GM23338 (cell line): Measurements from ENCODE around the gene SMAD3. TPM values are rescaled to one million over a fixed set of nuclear protein-coding genes. Genes with fewer than 3 reads are reported as not detected.
A peak's percentile ranks its signal among the peaks of the same experiment; 100 is the strongest.

Experiments
- ATAC-seq: fragments of 200-7000 bp; cut with Tn5 transposase; 3 replicates; pipeline ENCODE4 v1.9.1; 2020
- DNase-seq: peaks from one replicate; pipeline ENCODE4 v3.0.0-alpha.2; 2015; ENCODE audit warnings: low spot score
- H2AFZ ChIP-seq: fragments of 200-600 bp; sonication (generic); 2 replicates; pipeline ENCODE4 v1.8.0; 2016; ENCODE audit warnings: antibody characterized with exemption, mild to moderate bottlenecking, moderate library complexity
- H3F3A ChIP-seq: fragments of 200-600 bp; sonication (generic); replicated peaks from 2 replicates; pipeline ENCODE4 v1.8.0; 2017; ENCODE audit warnings: antibody characterized with exemption, mixed run types, low read depth
- H3K27ac ChIP-seq: fragments of 200-600 bp; sonication (generic); 2 replicates; pipeline ENCODE4 v1.6.1; 2016; ENCODE audit warnings: low read depth
- H3K27me3 ChIP-seq: fragments of 200-600 bp; sonication (generic); 2 replicates; pipeline ENCODE4 v1.8.0; 2016; ENCODE audit warnings: mild to moderate bottlenecking, mixed run types, moderate library complexity; ENCODE audit not compliant: insufficient read depth
- H3K36me3 ChIP-seq: fragments of 200-600 bp; sonication (generic); 2 replicates; pipeline ENCODE4 v1.8.0; 2016; ENCODE audit warnings: mild to moderate bottlenecking; ENCODE audit not compliant: insufficient read depth
- H3K4me1 ChIP-seq: fragments of 200-600 bp; sonication (generic); 2 replicates; pipeline ENCODE4 v1.8.0; 2016; ENCODE audit warnings: mild to moderate bottlenecking, moderate library complexity; ENCODE audit not compliant: insufficient read depth
- H3K4me2 ChIP-seq: fragments of 200-600 bp; sonication (generic); 2 replicates; pipeline ENCODE4 v1.7.1; 2017; ENCODE audit warnings: mixed run types
- H3K4me3 ChIP-seq: fragments of 200-600 bp; sonication (generic); 2 replicates; pipeline ENCODE4 v1.6.1; 2016; ENCODE audit warnings: mixed run types
- H3K79me2 ChIP-seq: fragments of 200-600 bp; sonication (generic); replicated peaks from 2 replicates; pipeline ENCODE4 v1.8.0; 2017; ENCODE audit warnings: mild to moderate bottlenecking; ENCODE audit not compliant: insufficient read depth
- H3K9me2 ChIP-seq: fragments of 200-600 bp; sonication (generic); 2 replicates; pipeline ENCODE4 v1.8.0; 2017; ENCODE audit not compliant: insufficient read depth
- H4K20me1 ChIP-seq: fragments of 200-600 bp; sonication (generic); replicated peaks from 2 replicates; pipeline ENCODE4 v1.8.0; 2017; ENCODE audit warnings: mild to moderate bottlenecking; ENCODE audit not compliant: insufficient read depth
- H3K27ac Mint-ChIP-seq: 2 replicates; pipeline ENCODE4 v1.8.0; 2020; ENCODE audit warnings: inconsistent platforms, mild to moderate bottlenecking, moderate library complexity, mixed read lengths
- H3K27me3 Mint-ChIP-seq: 3 replicates; pipeline ENCODE4 v1.8.0; 2022; ENCODE audit warnings: low read depth, mild to moderate bottlenecking, moderate library complexity, mixed read lengths, inconsistent platforms; ENCODE audit not compliant: insufficient read depth, poor library complexity
- H3K36me3 Mint-ChIP-seq: 3 replicates; pipeline ENCODE4 v1.8.0; 2021; ENCODE audit warnings: low read depth, mild to moderate bottlenecking, inconsistent platforms, moderate library complexity, mixed read lengths
- H3K4me1 Mint-ChIP-seq: 3 replicates; pipeline ENCODE4 v1.8.0; 2020; ENCODE audit warnings: mild to moderate bottlenecking, inconsistent platforms, mixed read lengths
- H3K4me3 Mint-ChIP-seq: 3 replicates; pipeline ENCODE4 v1.8.0; 2021; ENCODE audit warnings: moderate library complexity, mild to moderate bottlenecking, inconsistent platforms, mixed read lengths
- H3K9me3 Mint-ChIP-seq: 3 replicates; pipeline ENCODE4 v1.8.0; 2020; ENCODE audit warnings: moderate library complexity, mild to moderate bottlenecking, inconsistent platforms, mixed read lengths
- CREB1 ChIP-seq: fragments of 250-450 bp; sonication (Bioruptor Pico); IDR thresholded peaks from 2 replicates; pipeline ENCODE4 v1.5.0; 2020; ENCODE audit warnings: low read depth, mild to moderate bottlenecking, moderate library complexity
- EZH2 ChIP-seq: fragments of 200-600 bp; sonication (generic); IDR thresholded peaks from one replicate; pipeline ENCODE4 v1.8.0; 2017; ENCODE audit warnings: antibody characterized with exemption, mild to moderate bottlenecking, low read depth; ENCODE audit not compliant: unreplicated experiment
- EZH2phosphoT487 ChIP-seq: fragments of 200-600 bp; sonication (generic); IDR thresholded peaks from one replicate; pipeline ENCODE4 v1.8.1; 2018; ENCODE audit warnings: antibody characterized with exemption; ENCODE audit not compliant: unreplicated experiment
- JUNB ChIP-seq: IDR thresholded peaks from one replicate; pipeline ENCODE4 v1.6.1; 2016; ENCODE audit warnings: antibody characterized with exemption; ENCODE audit not compliant: unreplicated experiment
- NANOG ChIP-seq: IDR thresholded peaks from 2 replicates; pipeline ENCODE4 v1.6.1; 2016; ENCODE audit warnings: antibody characterized with exemption, borderline replicate concordance
- POLR2AphosphoS5 ChIP-seq: IDR thresholded peaks from 2 replicates; pipeline ENCODE4 v1.6.1; 2016; ENCODE audit warnings: antibody characterized with exemption, low read depth
- REST ChIP-seq: IDR thresholded peaks from one replicate; pipeline ENCODE4 v1.6.1; 2018; ENCODE audit warnings: antibody characterized with exemption; ENCODE audit not compliant: unreplicated experiment
- STAT1 ChIP-seq: IDR thresholded peaks from one replicate; pipeline ENCODE4 v1.6.1; 2016; ENCODE audit warnings: antibody characterized with exemption; ENCODE audit not compliant: unreplicated experiment
- ZNF114 ChIP-seq: fragments of 250-450 bp; sonication (Bioruptor Pico); IDR thresholded peaks from 2 replicates; pipeline ENCODE4 v1.5.0; 2020; ENCODE audit warnings: mild to moderate bottlenecking, moderate library complexity
- ZNF331 ChIP-seq: fragments of 250-450 bp; sonication (Bioruptor Pico); IDR thresholded peaks from 2 replicates; pipeline ENCODE4 v1.5.0; 2020; ENCODE audit warnings: low read depth, mild to moderate bottlenecking, moderate library complexity
- ZNF462 ChIP-seq: fragments of 250-450 bp; sonication (Bioruptor Pico); IDR thresholded peaks from 2 replicates; pipeline ENCODE4 v1.5.0; 2020; ENCODE audit warnings: mild to moderate bottlenecking, moderate library complexity
- polyA plus RNA-seq: library from polyadenylated mRNA; unstranded; fragments of >200 nt; fragmentation: Nextera tagmentation; extraction: Ambion mirVana; gene quantifications from 2 replicates; pipeline ENCODE4 v1.2.1, GENCODE V29; 2016
- total RNA-seq: library from RNA; depleted of rRNA; stranded (reverse); fragments of >200 nt; shearing (Covaris generic); gene quantifications from 2 replicates; pipeline ENCODE4 v1.2.3, GENCODE V29; 2014
- TF ChIP-seq, protein P1 (sequence below): IDR thresholded peaks from 2 replicates; pipeline ENCODE4 v1.6.1; 2016; ENCODE audit warnings: antibody characterized with exemption
- TF ChIP-seq, protein P2 (sequence below), 2 experiments: fragments of 200-600 bp in 1 of 2; sonication (generic) in 1 of 2; conservative IDR thresholded peaks; 2 replicates each; pipeline versions ENCODE4 v1.5.1 to v1.6.1; 2016 to 2017; ENCODE audit warnings: antibody characterized with exemption in 2 of 2, low read depth in 2 of 2, mild to moderate bottlenecking in 2 of 2, moderate library complexity in 1 of 2

Gene SMAD3
- total and polyA plus RNA-seq, 2 experiments from 2014 or later = 4.9 to 11.6 TPM

DNA sequence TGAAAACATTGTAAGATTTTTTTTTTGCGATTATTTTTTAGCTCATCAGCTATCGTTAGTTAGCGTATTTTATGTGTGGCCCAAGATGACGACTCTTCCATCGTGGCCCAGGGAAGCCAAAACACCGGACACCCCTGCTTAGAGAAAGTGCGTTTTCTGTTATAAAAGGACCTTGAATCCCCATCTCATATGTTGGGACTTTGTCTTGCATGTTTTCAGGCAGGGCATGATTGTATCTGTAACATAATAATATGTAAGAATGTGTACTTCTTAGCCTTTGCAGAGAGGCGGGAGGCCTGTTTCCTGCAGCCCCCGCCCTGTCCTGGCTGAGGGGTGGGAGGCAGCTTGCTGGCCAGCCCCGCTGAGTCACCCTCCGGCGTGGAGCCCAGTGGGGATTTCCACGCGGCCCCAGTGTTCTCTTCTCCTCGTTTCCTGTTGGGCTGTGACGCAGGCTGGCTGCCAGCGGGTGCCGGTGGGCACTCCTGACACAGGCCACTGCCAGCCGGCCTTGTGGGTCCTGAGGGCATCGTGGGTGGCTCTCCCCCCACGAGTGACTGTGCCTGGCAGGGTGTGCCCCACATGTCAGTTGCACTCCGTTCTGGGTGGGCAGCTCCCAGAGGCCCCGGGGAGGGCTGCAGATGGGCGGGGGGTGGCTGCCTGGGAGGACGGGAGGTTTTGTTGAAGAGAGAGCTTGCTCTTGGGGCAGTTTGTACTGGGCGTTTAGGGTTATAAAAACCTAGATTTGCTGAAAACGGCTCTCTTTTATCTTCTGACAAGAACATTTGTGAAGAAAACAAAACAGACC lies 55.6 kb downstream of the SMAD3 start:
- no peak overlapping the region for H2AFZ ChIP-seq
- Mint-ChIP-seq H3K9me3 (no peaks in the 10 kb centered on the region), H3K4me3 (no peak overlapping the region), H3K27ac (peak overlapping the region; percentile 61), H3K27me3 (no peaks in the 10 kb centered on the region), H3K4me1 (peaks cover 20% of the 10 kb centered on the region), H3K36me3 (no peaks in the 10 kb centered on the region; the same call in 2 of the 3 replicates)
- no peak overlapping the region for H3K4me3 ChIP-seq
- no peak overlapping the region for H3K4me2 ChIP-seq
- TF ChIP-seq ZNF331 (CRISPR knock-in tag) = no peak
- no peak for TF ChIP-seq JUNB
- no peak for TF ChIP-seq POLR2AphosphoS5
- no peak for TF ChIP-seq ZNF114 (CRISPR knock-in tag)
- no peak for TF ChIP-seq ZNF462
- no peak for TF ChIP-seq NANOG
- TF ChIP-seq, protein P1, sequence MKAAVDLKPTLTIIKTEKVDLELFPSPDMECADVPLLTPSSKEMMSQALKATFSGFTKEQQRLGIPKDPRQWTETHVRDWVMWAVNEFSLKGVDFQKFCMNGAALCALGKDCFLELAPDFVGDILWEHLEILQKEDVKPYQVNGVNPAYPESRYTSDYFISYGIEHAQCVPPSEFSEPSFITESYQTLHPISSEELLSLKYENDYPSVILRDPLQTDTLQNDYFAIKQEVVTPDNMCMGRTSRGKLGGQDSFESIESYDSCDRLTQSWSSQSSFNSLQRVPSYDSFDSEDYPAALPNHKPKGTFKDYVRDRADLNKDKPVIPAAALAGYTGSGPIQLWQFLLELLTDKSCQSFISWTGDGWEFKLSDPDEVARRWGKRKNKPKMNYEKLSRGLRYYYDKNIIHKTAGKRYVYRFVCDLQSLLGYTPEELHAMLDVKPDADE = no peak
- no peak for TF ChIP-seq EZH2phosphoT487
- no peak for TF ChIP-seq EZH2
- no peak for TF ChIP-seq STAT1
- TF ChIP-seq REST = no peak
- TF ChIP-seq, protein P2, sequence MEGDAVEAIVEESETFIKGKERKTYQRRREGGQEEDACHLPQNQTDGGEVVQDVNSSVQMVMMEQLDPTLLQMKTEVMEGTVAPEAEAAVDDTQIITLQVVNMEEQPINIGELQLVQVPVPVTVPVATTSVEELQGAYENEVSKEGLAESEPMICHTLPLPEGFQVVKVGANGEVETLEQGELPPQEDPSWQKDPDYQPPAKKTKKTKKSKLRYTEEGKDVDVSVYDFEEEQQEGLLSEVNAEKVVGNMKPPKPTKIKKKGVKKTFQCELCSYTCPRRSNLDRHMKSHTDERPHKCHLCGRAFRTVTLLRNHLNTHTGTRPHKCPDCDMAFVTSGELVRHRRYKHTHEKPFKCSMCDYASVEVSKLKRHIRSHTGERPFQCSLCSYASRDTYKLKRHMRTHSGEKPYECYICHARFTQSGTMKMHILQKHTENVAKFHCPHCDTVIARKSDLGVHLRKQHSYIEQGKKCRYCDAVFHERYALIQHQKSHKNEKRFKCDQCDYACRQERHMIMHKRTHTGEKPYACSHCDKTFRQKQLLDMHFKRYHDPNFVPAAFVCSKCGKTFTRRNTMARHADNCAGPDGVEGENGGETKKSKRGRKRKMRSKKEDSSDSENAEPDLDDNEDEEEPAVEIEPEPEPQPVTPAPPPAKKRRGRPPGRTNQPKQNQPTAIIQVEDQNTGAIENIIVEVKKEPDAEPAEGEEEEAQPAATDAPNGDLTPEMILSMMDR (conservative IDR thresholded peaks at IDR 0.05; ENCODE audit: low read depth in 2 of 2) = no peak
- TF ChIP-seq CREB1 (CRISPR knock-in tag) = no peak
- H3K27ac ChIP-seq = no peak overlapping the region
- peaks cover 3% of the 10 kb centered on the region for H3K79me2 ChIP-seq
- no peaks in the 10 kb centered on the region for H3K27me3 ChIP-seq
- peak; percentile 68 for ATAC-seq
- H3K36me3 ChIP-seq = no peaks in the 10 kb centered on the region
- 0 out of 2 replicates have a peak, but pooled peaks cover 9% of the 10 kb centered on the region for H3K4me1 ChIP-seq
- DNase-seq = no peak
- no peaks in the 10 kb centered on the region for H3F3A ChIP-seq
- no peaks in the 10 kb centered on the region for H4K20me1 ChIP-seq
- H3K9me2 ChIP-seq = no peaks in the 10 kb centered on the region
